Measurements from ENCODE around the gene STH.

The STH gene

DNA sequence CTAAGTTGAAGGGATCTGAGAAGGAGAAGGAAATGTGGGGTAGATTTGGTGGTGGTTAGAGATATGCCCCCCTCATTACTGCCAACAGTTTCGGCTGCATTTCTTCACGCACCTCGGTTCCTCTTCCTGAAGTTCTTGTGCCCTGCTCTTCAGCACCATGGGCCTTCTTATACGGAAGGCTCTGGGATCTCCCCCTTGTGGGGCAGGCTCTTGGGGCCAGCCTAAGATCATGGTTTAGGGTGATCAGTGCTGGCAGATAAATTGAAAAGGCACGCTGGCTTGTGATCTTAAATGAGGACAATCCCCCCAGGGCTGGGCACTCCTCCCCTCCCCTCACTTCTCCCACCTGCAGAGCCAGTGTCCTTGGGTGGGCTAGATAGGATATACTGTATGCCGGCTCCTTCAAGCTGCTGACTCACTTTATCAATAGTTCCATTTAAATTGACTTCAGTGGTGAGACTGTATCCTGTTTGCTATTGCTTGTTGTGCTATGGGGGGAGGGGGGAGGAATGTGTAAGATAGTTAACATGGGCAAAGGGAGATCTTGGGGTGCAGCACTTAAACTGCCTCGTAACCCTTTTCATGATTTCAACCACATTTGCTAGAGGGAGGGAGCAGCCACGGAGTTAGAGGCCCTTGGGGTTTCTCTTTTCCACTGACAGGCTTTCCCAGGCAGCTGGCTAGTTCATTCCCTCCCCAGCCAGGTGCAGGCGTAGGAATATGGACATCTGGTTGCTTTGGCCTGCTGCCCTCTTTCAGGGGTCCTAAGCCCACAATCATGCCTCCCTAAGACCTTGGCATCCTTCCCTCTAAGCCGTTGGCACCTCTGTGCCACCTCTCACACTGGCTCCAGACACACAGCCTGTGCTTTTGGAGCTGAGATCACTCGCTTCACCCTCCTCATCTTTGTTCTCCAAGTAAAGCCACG, 28.3 kb downstream of the STH start:
- DNase-seq (ENCODE audit: low spot score) = no peak

DNA sequence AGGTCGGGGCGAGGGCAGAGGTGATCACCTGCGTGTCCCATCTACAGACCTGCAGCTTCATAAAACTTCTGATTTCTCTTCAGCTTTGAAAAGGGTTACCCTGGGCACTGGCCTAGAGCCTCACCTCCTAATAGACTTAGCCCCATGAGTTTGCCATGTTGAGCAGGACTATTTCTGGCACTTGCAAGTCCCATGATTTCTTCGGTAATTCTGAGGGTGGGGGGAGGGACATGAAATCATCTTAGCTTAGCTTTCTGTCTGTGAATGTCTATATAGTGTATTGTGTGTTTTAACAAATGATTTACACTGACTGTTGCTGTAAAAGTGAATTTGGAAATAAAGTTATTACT, 28.9 kb downstream of the STH start:
- DNase-seq (ENCODE audit: low spot score) = no peak

DNA sequence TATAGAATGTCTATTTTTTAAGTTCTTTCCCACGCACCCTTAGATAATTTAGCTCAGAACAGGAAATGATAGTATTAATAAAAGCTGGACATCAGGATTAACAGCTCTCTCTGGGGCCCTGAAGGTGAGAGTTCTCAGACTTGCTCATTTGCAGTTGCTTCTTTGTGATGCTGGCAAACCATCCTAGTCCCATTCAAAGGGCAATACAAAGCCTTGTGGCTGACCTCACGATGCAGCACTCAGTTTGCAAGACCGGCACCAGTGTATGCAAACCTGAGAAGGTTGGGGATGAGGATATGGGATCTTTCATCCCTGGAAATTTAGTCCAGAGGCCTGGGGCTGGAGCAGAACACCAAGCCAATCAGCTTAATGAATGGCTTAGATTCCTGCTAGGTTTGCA, 29.3 kb downstream of the STH start:
- DNase-seq (ENCODE audit: low spot score) = no peak

DNA sequence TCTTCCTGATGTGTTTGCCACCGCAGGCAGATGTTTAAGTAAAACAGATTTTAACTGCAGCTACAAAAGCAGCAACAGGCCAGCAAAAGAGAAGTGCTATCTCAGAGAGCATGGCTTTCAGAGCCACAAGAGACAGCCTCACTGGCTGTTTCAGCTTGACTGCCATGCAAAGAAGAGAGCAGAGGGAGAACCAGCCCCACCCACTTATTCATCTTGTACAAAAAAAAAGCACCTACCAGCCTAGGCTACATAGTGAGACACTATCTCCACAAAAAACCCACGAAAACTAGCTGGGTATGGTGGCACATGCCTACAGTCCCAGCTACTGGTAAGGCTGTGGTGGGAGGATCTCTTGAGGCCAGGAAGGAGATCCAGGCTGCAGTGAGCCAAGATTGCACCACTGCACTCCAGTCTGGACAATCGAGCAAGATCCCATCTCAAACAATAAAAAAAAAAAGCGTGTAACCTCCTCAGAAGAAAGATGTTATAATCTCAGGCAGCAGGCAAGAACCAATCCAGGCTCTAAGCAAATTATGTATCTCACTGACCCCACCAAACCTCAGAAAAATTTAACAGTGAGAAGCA, 30.0 kb downstream of the STH start:
- DNase-seq (ENCODE audit: low spot score) = no peak

DNA sequence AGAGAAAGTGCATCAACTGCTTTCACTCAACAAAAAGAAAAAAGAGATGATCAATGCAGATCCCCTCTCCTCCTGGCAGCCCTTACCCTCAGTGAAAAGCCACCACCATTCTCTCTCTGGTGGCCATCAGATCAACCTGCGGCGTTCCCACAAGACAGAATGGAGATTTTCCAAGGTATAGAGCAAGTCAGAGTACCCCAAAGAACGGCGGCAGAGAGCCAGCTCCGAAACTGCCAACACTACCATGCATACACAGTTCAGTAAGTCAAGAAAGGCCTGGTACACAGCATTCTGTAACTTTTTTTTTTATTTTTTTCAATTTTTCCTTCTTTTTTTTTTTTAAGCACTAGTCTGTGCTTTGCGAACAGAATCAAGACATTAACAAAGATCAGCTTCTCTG, 30.6 kb downstream of the STH start:
- no peak for DNase-seq (ENCODE audit: low spot score)

DNA sequence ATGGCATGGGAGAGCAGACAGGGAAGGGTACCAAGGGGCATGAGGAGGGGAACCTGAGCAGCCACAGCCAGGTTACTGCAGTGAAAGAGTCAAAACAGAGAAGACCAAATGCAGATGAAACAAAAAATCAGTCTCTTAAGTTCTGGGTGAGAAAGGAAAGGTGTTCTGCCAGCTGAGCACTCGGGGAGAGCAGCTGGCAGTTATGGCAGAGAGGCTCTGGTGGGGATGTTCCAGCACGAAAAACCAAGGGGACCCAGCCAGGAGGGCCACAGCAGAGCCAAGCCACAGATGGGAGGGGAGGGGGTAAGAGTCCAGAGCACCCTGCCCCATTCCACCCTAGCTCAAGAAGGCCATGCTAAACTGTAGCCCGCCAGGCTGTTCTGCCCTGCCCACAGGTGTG, 31.7 kb downstream of the STH start:
- DNase-seq (ENCODE audit: low spot score) = no peak

DNA sequence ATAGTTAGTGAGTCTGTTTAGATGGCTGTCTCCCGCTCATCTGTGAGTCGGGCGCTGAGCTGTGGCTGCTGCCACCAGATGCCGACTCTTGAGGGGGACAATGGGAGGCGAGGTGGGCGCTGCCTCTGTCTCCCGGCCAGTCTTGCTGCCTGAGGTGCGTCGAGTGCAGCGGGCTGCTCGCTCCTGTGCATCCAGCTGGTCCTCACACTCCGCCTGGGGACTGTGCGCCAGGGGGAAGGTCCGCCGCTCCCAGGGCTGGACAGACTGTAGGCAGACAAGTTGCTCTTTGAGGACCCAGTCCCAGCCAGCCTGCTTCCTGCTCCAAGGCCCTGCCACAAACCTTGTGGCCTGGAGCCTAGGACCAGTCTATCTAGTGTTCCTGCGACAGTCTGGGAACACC, 32.4 kb downstream of the STH start:
- no peak for DNase-seq (ENCODE audit: low spot score)

DNA sequence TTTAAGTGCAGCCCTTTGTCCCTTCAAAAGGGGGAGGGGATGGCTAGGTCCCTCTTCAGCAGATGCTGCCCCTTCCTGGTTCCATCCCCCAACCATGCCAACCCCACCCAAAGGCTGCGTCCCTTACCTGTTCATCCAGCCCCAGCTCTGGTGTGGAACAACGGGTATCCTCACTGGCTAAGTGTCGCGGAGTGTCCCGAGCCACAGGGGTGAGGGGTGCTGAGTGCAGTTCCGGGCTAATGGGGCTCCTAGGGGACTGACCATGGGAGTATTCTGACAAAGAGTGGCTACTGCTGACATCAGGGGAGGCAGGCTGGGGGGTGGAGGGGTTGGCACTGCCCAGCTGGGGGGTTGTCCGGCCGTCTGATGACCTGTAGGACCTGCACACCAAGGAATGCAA, 32.9 kb downstream of the STH start:
- no peak for DNase-seq (ENCODE audit: low spot score)

DNA sequence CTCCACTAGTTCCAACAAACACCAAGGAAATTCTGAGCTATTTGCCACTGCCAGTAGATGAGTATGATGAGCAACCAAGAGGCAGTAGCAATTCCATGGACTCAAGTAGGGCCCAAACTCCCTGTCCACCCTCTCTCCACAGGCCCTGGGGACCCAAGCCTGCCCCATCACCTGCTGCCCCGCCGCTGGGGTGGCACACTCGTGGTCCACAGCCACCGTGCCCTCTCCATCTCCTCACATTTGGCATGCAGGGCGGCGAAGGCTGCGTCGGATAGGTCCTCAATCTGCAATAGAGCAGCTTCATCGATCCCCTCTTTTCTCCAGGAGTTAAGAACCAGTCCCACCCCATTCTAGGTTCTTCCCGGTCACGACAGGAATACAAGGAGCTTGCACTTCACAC, 33.9 kb downstream of the STH start:
- DNase-seq (ENCODE audit: low spot score) = no peak

DNA sequence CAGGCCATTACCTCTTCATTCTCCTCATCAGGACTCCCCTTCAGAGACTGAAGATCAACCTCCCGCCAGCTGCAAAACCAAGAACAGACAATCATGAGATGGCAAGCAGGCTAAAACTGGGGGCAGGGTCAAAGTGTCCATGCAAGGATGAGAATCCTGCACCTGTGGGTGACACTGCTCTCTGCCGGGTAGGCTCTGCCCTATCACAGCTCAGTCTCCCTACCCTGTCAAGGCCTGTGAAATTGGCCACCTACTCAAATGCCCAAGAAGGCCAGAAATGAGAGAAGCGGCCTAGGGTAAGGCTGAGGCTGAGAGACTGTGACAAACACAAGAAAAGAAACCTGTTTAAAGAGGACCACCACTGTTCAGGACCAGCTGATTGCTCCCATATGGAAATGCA, 34.3 kb downstream of the STH start:
- no peak for DNase-seq (ENCODE audit: low spot score)

DNA sequence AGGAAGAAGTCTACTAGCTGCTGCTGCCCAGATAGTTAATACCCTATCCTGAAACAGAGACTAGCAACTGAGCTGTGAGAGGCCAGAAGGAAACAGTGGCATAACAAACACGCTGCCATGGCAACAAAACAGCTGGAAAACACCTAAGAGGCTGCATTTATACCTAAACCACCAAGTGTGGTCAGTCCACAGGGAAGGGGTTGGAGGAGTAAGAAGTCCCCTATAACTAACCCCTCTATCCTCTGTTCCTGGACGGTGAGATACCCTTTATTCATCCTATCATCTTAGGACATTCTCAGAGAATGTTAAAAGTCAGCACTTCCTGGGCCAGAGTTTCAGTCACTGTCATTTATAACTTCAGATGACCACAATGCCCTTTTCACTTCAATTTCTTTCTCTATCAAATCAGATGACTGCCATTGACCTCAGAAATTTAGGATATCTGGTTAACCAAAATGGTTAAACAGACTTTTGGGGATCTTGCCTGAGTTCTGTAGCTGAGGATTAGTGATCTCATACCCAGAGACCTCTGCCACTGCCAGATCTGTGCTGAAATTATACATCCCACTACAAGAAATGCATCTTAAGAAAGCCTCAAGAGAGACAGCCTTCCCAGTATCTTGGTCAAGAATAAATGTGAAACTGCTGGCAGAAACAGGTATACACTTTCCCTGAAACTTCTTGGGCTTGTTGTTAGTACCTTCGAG, 36.2 kb downstream of the STH start:
- peak; percentile 44 for DNase-seq (ENCODE audit: low spot score)

DNA sequence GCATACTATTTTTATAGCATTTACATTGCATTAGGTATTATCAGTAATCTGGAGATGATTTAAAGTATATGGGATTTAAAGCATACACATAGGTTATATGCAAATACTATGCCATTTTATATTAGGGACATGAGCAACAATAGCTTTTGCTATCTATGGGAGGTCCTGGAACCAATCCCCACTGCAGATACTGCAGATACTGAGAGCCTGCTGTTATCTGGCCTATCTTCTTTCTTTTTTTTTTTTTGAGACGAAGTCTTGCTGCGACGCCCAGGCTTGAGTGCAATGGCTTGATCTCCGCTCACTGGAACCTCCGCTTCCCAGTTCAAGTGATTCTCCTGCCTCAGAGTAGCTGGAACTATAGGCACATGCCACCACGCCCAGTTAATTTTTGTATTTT, 37.4 kb downstream of the STH start:
- DNase-seq (ENCODE audit: low spot score) = no peak

DNA sequence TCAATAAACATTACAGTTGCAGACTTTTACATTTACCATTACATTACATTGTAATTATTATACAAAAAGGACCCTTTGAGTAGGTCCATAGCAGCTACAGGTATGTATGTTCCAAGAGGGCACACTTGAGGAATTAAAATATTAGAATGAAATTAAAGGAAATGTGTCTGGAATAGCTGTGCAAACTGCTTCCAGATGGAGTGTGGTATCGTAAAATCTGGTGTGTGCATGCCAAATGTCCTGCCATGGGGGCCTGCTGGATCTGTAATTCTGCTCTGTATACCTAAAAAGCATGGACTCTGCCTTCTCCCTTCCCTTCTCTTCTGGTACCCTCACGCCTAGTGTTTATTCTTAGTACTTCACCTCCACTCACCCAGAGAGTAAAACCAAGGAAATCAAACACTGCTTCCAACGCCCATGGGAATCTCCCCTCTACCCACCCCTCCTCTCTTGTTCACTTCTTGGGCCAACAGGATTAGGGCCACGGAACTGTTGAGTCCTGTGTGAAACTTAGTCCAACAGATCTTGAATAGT, 38.7 kb downstream of the STH start:
- DNase-seq (ENCODE audit: low spot score) = no peak

DNA sequence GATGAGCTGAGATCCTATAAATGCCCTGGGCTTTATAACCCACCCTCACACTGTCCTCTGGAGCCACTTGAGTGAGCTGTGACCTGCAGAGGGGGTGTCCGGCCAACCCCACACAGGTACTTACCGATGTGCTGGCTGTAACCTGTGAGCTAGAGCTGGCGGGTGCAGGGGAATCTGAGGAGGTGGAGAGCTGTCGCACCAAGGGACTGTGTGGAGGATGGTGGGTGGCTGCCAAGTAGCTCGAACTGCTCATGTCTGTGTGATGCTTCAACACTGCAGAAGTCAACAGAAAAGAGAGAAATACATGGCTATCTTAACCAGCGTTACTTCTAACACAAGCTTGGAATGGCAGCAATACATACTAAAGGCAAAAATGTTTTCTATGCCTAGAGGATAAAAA, 39.4 kb downstream of the STH start:
- no peak for DNase-seq (ENCODE audit: low spot score)

DNA sequence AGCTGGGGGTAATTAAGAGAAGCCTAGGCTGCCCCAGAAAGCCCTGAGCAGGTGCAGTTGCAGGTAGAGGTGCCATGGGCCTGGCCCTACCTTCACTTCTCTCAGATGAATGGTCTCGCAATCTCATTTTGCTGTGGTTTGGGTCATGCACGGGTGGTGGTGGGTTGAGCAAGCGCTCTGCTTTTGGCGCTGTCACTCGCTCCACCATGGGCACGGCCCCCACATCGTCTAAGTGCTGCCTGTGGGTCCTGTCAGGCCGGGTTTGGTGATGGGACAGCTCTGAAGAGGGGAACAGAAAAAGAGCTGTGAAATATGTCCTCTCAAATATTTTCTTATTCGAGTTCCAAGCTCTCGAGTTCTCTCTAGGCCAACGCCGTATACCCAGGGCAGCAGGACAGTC, 39.9 kb downstream of the STH start:
- DNase-seq (ENCODE audit: low spot score) = no peak

DNA sequence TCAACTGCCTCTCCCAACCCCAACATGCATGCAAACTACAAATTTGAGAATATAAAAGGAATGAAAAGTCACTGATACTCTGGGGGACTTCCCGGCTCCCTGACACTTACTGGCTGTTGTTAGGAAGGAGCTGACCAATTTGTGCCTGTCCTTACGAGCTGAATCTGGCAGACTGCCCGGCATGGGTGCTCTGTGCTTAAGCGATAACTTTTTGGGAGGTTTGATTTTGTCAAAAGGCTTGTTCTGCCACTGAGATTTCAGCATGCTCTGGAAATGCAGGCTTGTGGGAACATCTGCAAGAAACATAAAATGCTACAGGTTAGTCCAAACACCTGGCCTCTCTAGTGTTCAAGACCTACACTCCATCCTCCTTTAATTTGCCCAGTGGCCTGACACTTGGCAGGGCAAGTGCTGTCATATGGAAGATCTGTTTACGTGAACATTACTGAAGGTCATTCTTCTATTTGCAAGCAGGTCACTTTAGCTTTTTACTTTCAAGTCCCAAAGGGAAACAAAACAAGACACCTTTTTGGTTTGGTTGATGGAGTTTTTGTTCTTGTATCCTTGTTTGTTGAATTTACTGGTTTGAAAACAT, 40.6 kb downstream of the STH start:
- no peak for DNase-seq (ENCODE audit: low spot score)

DNA sequence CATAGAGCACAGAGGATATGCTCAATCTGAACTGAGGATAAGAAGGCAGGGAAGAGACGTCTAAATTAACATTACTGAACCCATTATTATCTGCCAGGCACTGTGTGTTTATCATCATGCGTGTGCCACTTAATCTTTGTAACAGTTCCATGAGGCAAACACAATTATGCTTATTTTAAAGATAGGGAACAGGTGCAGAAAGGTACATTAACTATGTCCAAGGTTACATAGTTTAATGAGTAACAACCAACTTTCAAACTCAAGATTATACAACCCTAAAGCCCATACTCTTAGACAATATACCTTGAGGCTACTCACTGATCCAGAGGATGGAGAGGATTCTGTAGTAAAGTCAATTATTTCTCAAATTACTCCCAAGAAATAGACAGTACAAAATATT, 43.2 kb downstream of the STH start:
- no peak for DNase-seq (ENCODE audit: low spot score)

DNA sequence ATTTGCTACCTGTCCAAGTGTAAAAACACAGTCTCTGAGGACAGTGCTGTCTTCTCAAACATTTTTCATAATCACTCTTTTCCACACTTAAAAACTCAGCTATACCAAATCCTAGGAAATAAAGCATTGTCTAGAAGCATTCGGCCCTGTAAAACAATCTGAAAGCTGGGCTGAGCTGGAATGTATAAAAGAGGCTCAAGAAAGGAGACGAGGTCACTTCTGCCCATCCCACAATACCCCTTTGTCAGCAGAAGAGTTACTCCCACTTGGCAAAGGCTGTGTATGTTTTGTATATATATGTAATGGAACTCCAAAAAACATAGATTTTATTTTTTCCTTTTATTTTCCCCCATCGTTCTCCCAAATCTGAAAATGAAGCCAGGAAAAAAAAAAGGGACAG, 43.9 kb downstream of the STH start:
- no peak for DNase-seq (ENCODE audit: low spot score)

DNA sequence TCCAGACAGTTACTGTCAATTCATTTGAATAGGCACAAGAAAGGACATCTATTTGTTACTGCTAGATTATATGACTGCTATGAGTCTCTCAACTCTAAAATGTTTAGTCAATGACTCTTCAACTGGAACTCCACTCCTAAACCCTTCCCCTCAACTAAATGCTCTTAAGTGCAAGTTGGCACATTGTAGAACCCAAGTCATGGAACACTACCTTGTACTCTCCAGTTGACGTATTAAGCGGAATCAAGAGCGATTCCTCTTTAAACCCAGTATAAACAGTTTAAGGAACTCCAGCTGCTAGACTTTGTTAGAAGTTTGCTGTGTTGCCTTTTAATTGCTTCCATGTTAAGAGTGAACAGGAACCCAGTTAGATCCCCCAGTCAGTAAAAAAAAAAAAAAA, 44.6 kb downstream of the STH start:
- no peak for DNase-seq (ENCODE audit: low spot score)

DNA sequence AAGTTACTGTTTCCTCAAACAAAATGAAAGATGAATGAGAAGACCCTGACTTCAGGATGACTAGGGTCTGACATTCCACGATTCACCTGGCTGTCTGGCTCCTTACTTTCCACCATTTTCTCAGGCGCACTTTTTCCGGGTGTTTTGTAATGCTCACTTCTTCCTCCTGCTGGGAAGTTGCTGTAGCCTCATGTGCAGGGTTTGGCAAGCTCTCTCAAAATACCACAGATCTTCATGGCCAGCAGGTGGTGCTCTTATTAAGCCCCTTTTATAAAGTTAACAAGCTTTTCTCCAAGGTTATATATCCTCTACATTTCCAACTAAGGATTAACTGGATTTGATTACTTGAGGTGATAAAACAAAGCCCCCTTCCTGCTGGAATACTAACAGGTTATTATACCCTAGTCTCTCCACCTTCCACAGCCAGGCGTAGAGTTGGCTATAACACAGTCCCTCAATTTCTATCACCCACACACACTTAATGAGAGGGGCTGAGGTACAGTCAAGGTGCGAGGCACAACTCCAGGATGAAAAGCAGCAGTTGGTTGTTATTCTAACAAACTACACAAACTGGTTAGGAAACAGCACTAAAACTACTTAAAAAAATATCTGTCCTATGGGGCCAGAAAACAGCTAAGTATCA, 45.4 kb downstream of the STH start:
- peak; percentile 89 for DNase-seq (ENCODE audit: low spot score)

DNA sequence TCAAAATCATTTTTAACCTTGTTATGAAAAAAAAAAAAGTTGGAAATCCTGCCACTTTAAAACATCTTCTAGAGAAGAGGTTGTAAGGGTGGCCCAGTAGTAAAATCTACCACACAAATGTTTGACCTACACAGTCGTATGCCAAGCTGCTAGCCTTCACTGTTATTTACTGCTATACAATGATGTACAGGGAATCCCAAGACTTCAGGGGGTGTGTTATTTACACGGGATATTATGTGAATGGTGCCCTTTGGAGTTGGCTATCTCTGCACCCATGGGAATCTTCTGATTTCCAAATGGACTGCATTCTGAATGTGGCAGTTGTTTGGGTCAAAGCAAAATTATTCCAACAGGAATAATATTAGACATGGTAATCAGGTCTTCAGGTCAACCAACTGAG, 45.9 kb downstream of the STH start:
- no peak for DNase-seq (ENCODE audit: low spot score)

DNA sequence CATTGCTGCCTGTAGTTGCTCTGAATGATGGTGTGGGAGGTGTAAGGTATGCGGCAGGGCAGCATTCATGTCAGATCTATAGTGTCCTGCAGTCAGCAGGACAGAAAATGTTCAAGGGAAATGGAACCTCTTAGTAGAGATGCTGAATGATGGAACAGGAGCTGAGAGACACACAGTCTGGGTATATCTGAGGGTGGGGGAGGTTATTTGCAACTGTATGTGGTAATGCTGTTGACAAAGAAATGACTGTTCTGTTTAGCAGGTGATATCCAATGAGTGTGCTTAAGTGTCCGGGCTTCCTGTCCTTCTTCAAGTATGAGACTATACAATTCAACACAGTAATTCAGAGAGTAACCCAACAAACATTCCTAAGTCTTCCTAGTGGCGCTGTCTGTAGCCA, 46.6 kb downstream of the STH start:
- no peak for DNase-seq (ENCODE audit: low spot score)
